A673 (cell line): Measurements from ENCODE around the gene CROCC2. TPM values are rescaled to one million over a fixed set of nuclear protein-coding genes. Genes with fewer than 3 reads are reported as not detected.
A peak's percentile ranks its signal among the peaks of the same experiment; 100 is the strongest.

ENCODE experiments used
- BruUV-seq: library from RNA; stranded (reverse); fragments of 400-500 nt; replicated peaks from 2 replicates; lab custom pipeline; 2021; lab: Mats Ljungman, UMichigan
- CTCF ChIA-PET: fragments of 300-600 bp; sonication (Branson Sonifier 250); formaldehyde crosslinking; loops from one replicate; lab custom pipeline; 2022; ENCODE audit warnings: antibody characterized with exemption; lab: Charles Lee
- POLR2A ChIA-PET: fragments of 300-600 bp; sonication (Branson Sonifier 250); formaldehyde crosslinking; loops from one replicate; lab custom pipeline; 2022; ENCODE audit warnings: antibody characterized with exemption; ENCODE audit not compliant: low non-redundant PET; lab: Charles Lee
- DNase-seq: peaks from one replicate; pipeline ENCODE4 v3.0.0-alpha.2; 2015; ENCODE audit warnings: low spot score
- H3K27ac ChIP-seq: fragments of 200-600 bp; sonication (generic); 2 replicates; pipeline ENCODE4 v1.5.1; 2016; ENCODE audit warnings: mixed run types, low read depth, mild to moderate bottlenecking, mixed read lengths, antibody characterized with exemption, low read length; ENCODE audit not compliant: poor library complexity, severe bottlenecking
- H3K27me3 ChIP-seq: fragments of 200-600 bp; sonication (generic); replicated peaks from 2 replicates; pipeline ENCODE4 v1.6.1; 2017; ENCODE audit warnings: mixed run types, low read depth, mild to moderate bottlenecking, mixed read lengths, antibody characterized with exemption, low read length; ENCODE audit not compliant: insufficient read depth, poor library complexity
- H3K36me3 ChIP-seq: fragments of 200-600 bp; sonication (generic); 2 replicates; pipeline ENCODE4 v1.6.1; 2016; ENCODE audit warnings: mixed run types, mild to moderate bottlenecking, mixed read lengths, antibody characterized with exemption, low read length; ENCODE audit not compliant: insufficient read depth, poor library complexity, severe bottlenecking
- H3K4me1 ChIP-seq: fragments of 200-600 bp; sonication (generic); 2 replicates; pipeline ENCODE4 v1.6.1; 2017; ENCODE audit warnings: mixed run types, mild to moderate bottlenecking, mixed read lengths, antibody characterized with exemption, low read length; ENCODE audit not compliant: insufficient read depth, poor library complexity, severe bottlenecking
- H3K4me3 ChIP-seq: fragments of 200-600 bp; sonication (generic); 2 replicates; pipeline ENCODE4 v1.5.1; 2016; ENCODE audit warnings: low read depth, mixed run types, mild to moderate bottlenecking, mixed read lengths, low read length; ENCODE audit not compliant: poor library complexity, severe bottlenecking
- H3K9me3 ChIP-seq: fragments of 200-600 bp; sonication (generic); 2 replicates; pipeline ENCODE4 v1.6.1; 2016; ENCODE audit warnings: mixed run types, low read depth, mild to moderate bottlenecking, mixed read lengths, antibody characterized with exemption, low read length; ENCODE audit not compliant: poor library complexity, severe bottlenecking
- EZH2 ChIP-seq: fragments of 200-600 bp; sonication (generic); IDR thresholded peaks from 2 replicates; pipeline ENCODE4 v1.6.1; 2017; ENCODE audit warnings: borderline replicate concordance, low read depth, mild to moderate bottlenecking, mixed read lengths, antibody characterized with exemption, low read length; ENCODE audit not compliant: poor library complexity, severe bottlenecking
- intact Hi-C: fragments of 100-400 bp; cut with micrococcal nuclease; formaldehyde crosslinking; loops from one replicate; pipeline ENCODE4 v1.10.0; 2022; ENCODE audit not compliant: unreplicated experiment
- total RNA-seq: library from RNA; stranded (reverse); gene quantifications from 2 replicates; pipeline ENCODE4 v1.2.3, GENCODE V29; 2021
- TF ChIP-seq, protein P1 (sequence below): fragments of 300-800, 200-600 bp; sonication (generic); conservative IDR thresholded peaks from 2 replicates; pipeline ENCODE4 v1.5.1; 2017; ENCODE audit warnings: low read depth, mild to moderate bottlenecking, antibody characterized with exemption, low read length, moderate library complexity, mixed read lengths

The CROCC2 gene
- total RNA-seq, 1 experiment from 2014 or later, result not detected

DNA sequence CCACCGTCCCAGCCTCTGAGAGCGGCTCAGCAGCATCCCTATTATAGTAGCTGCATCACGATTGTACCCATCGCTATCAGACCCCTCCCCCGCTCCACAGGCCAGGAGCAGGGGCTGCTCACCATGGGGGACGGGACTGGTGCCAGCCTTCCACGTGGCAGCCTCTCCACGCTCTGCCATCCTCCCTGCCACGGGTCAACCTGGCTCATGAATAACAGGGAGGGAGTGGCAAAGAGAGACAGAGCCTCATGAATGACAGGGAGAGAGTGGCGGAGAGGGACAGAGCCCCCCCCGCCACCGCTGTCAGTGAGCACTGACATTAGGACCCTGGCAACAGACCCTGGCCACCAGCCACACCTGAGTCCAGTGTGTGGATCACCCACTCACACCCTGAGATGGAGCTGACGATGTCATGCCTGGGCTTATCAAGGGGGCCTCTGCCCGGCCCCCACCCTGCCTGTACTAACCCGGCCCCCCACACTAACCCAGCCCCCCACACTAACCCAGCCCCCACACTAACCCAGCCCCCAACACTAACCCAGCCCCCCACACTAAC lies 16.9 kb downstream of the CROCC2 start:
- peaks cover 24% of the 10 kb centered on the region for H3K4me1 ChIP-seq
- H3K4me3 ChIP-seq, result no peak overlapping the region
- ChIA-PET POLR2A (no interaction called here), CTCF (no interaction called here)
- intact Hi-C loops, result no loop called here
- H3K9me3 ChIP-seq, result no peaks in the 10 kb centered on the region
- DNase-seq, result peak; percentile 71
- no peak overlapping the region for H3K27ac ChIP-seq
- no TSS peak for BruUV-seq
- TF ChIP-seq EZH2, result no peak
- TF ChIP-seq, protein P1, sequence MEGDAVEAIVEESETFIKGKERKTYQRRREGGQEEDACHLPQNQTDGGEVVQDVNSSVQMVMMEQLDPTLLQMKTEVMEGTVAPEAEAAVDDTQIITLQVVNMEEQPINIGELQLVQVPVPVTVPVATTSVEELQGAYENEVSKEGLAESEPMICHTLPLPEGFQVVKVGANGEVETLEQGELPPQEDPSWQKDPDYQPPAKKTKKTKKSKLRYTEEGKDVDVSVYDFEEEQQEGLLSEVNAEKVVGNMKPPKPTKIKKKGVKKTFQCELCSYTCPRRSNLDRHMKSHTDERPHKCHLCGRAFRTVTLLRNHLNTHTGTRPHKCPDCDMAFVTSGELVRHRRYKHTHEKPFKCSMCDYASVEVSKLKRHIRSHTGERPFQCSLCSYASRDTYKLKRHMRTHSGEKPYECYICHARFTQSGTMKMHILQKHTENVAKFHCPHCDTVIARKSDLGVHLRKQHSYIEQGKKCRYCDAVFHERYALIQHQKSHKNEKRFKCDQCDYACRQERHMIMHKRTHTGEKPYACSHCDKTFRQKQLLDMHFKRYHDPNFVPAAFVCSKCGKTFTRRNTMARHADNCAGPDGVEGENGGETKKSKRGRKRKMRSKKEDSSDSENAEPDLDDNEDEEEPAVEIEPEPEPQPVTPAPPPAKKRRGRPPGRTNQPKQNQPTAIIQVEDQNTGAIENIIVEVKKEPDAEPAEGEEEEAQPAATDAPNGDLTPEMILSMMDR, result no peak
- no peaks in the 10 kb centered on the region for H3K27me3 ChIP-seq
- no peaks in the 10 kb centered on the region for H3K36me3 ChIP-seq

DNA sequence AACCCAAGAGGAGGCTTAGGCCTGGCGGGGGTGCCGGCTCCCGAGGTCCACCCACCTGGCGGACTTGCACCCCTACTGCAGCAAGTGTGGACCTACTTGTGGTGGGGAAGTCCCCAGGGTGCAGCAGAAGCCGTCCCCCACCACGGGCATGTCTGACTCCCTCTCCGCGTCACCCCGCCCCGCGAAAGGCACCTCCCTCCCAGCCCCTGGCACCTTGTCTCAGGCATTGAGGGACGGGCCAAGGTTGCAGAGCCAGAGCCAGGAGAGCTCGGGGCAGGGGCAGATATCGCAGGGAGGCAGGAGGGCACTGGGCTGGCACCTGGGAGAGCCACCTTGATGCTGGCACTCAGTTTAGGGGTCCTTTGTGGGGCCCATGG lies 19.0 kb downstream of the CROCC2 start:
- TF ChIP-seq, protein P1, result no peak
- no peak for TF ChIP-seq EZH2
- Histone ChIP-seq H3K27me3 (no peaks in the 10 kb centered on the region), H3K9me3 (no peaks in the 10 kb centered on the region), H3K4me1 (peaks cover 24% of the 10 kb centered on the region), H3K4me3 (no peak overlapping the region), H3K36me3 (no peaks in the 10 kb centered on the region), H3K27ac (no peak overlapping the region)
- DNase-seq, result no peak
- intact Hi-C loops, result no loop called here
- BruUV-seq, result no TSS peak
- ChIA-PET CTCF (no interaction called here), POLR2A (no interaction called here)

DNA sequence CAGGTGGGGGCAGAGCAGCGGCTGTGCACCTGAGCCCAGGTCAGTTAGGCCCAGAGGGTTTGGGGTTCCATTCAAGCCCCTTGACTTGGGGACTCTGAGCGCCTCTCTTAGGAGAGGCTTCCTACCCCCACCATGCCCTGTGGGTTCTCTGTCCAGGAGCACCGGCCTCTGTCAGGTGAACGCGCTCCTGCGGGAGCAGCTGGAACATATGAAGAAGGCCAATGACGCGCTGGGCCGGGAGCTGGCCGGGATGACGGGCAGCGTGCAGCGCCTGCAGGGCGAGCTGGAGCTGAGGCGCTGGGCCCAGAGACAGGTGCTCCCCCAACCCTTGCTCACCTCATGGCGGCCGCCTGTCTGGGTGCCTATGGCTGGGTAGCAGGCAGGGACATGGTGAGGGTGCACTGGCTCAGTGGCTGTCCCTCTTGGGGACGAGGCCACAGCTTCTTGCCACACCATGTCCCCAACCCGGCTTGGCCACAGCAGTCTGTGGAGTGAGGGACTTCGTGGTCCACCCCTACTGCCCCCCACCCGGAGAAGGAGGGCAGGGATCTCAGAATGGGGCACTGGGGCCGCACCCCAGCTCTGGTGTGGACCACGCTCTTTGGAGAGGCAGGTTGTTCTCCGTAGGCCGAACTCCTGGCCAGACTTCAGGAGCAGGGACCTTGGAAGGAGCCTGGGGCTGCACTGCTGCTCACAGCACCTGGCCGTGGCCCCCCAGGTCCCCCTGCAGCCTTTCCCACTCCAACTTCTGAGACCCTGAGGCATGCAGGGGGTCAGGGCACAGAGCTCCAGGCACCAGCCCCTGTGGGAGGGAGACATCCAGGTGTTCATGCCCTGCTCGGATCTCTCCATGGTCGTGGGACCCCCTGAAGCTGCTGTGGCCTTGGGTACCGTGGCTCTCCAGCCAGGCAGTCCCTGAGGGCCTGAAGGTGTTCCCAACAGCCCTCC lies 19.7 kb downstream of the CROCC2 start:
- H3K36me3 ChIP-seq, result no peaks in the 10 kb centered on the region
- H3K27me3 ChIP-seq, result no peaks in the 10 kb centered on the region
- no peak for DNase-seq
- intact Hi-C loops, result no loop called here
- H3K9me3 ChIP-seq, result no peaks in the 10 kb centered on the region
- CTCF ChIA-PET, result interaction anchor here (0.9 kb wide), 1 partner anchor 153 kb away, joined by 4 read pairs; no protein-coding TSS in a partner anchor
- TF ChIP-seq EZH2, result no peak
- TF ChIP-seq, protein P1, result no peak
- H3K27ac ChIP-seq, result no peak overlapping the region
- no peak overlapping the region for H3K4me3 ChIP-seq
- POLR2A ChIA-PET, result no interaction called here
- H3K4me1 ChIP-seq, result peaks cover 22% of the 10 kb centered on the region
- BruUV-seq, result no TSS peak
